GM23338 (cell line): ENCODE measurements around the gene THSD8. TPM values are rescaled to one million over a fixed set of nuclear protein-coding genes. Genes with fewer than 3 reads are reported as not detected.
A peak's percentile ranks its signal among the peaks of the same experiment; 100 is the strongest.

Source experiments
- ATAC-seq: fragments of 200-7000 bp; cut with Tn5 transposase; 3 replicates; pipeline ENCODE4 v1.9.1; 2020
- DNase-seq: peaks from one replicate; pipeline ENCODE4 v3.0.0-alpha.2; 2015; ENCODE audit warnings: low spot score
- H2AFZ ChIP-seq: fragments of 200-600 bp; sonication (generic); 2 replicates; pipeline ENCODE4 v1.8.0; 2016; ENCODE audit warnings: antibody characterized with exemption, mild to moderate bottlenecking, moderate library complexity
- H3F3A ChIP-seq: fragments of 200-600 bp; sonication (generic); replicated peaks from 2 replicates; pipeline ENCODE4 v1.8.0; 2017; ENCODE audit warnings: antibody characterized with exemption, mixed run types, low read depth
- H3K27ac ChIP-seq: fragments of 200-600 bp; sonication (generic); 2 replicates; pipeline ENCODE4 v1.6.1; 2016; ENCODE audit warnings: low read depth
- H3K27me3 ChIP-seq: fragments of 200-600 bp; sonication (generic); 2 replicates; pipeline ENCODE4 v1.8.0; 2016; ENCODE audit warnings: mild to moderate bottlenecking, mixed run types, moderate library complexity; ENCODE audit not compliant: insufficient read depth
- H3K36me3 ChIP-seq: fragments of 200-600 bp; sonication (generic); 2 replicates; pipeline ENCODE4 v1.8.0; 2016; ENCODE audit warnings: mild to moderate bottlenecking; ENCODE audit not compliant: insufficient read depth
- H3K4me1 ChIP-seq: fragments of 200-600 bp; sonication (generic); 2 replicates; pipeline ENCODE4 v1.8.0; 2016; ENCODE audit warnings: mild to moderate bottlenecking, moderate library complexity; ENCODE audit not compliant: insufficient read depth
- H3K4me2 ChIP-seq: fragments of 200-600 bp; sonication (generic); 2 replicates; pipeline ENCODE4 v1.7.1; 2017; ENCODE audit warnings: mixed run types
- H3K4me3 ChIP-seq: fragments of 200-600 bp; sonication (generic); 2 replicates; pipeline ENCODE4 v1.6.1; 2016; ENCODE audit warnings: mixed run types
- H3K79me2 ChIP-seq: fragments of 200-600 bp; sonication (generic); replicated peaks from 2 replicates; pipeline ENCODE4 v1.8.0; 2017; ENCODE audit warnings: mild to moderate bottlenecking; ENCODE audit not compliant: insufficient read depth
- H3K9me2 ChIP-seq: fragments of 200-600 bp; sonication (generic); 2 replicates; pipeline ENCODE4 v1.8.0; 2017; ENCODE audit not compliant: insufficient read depth
- H4K20me1 ChIP-seq: fragments of 200-600 bp; sonication (generic); replicated peaks from 2 replicates; pipeline ENCODE4 v1.8.0; 2017; ENCODE audit warnings: mild to moderate bottlenecking; ENCODE audit not compliant: insufficient read depth
- H3K27ac Mint-ChIP-seq: 2 replicates; pipeline ENCODE4 v1.8.0; 2020; ENCODE audit warnings: inconsistent platforms, mild to moderate bottlenecking, moderate library complexity, mixed read lengths
- H3K27me3 Mint-ChIP-seq: 3 replicates; pipeline ENCODE4 v1.8.0; 2022; ENCODE audit warnings: low read depth, mild to moderate bottlenecking, moderate library complexity, mixed read lengths, inconsistent platforms; ENCODE audit not compliant: insufficient read depth, poor library complexity
- H3K36me3 Mint-ChIP-seq: 3 replicates; pipeline ENCODE4 v1.8.0; 2021; ENCODE audit warnings: low read depth, mild to moderate bottlenecking, inconsistent platforms, moderate library complexity, mixed read lengths
- H3K4me1 Mint-ChIP-seq: 3 replicates; pipeline ENCODE4 v1.8.0; 2020; ENCODE audit warnings: mild to moderate bottlenecking, inconsistent platforms, mixed read lengths
- H3K4me3 Mint-ChIP-seq: 3 replicates; pipeline ENCODE4 v1.8.0; 2021; ENCODE audit warnings: moderate library complexity, mild to moderate bottlenecking, inconsistent platforms, mixed read lengths
- H3K9me3 Mint-ChIP-seq: 3 replicates; pipeline ENCODE4 v1.8.0; 2020; ENCODE audit warnings: moderate library complexity, mild to moderate bottlenecking, inconsistent platforms, mixed read lengths
- CREB1 ChIP-seq: fragments of 250-450 bp; sonication (Bioruptor Pico); IDR thresholded peaks from 2 replicates; pipeline ENCODE4 v1.5.0; 2020; ENCODE audit warnings: low read depth, mild to moderate bottlenecking, moderate library complexity
- EZH2phosphoT487 ChIP-seq: fragments of 200-600 bp; sonication (generic); IDR thresholded peaks from one replicate; pipeline ENCODE4 v1.8.1; 2018; ENCODE audit warnings: antibody characterized with exemption; ENCODE audit not compliant: unreplicated experiment
- ZNF331 ChIP-seq: fragments of 250-450 bp; sonication (Bioruptor Pico); IDR thresholded peaks from 2 replicates; pipeline ENCODE4 v1.5.0; 2020; ENCODE audit warnings: low read depth, mild to moderate bottlenecking, moderate library complexity
- polyA plus RNA-seq: library from polyadenylated mRNA; unstranded; fragments of >200 nt; fragmentation: Nextera tagmentation; extraction: Ambion mirVana; gene quantifications from 2 replicates; pipeline ENCODE4 v1.2.1, GENCODE V29; 2016
- total RNA-seq: library from RNA; depleted of rRNA; stranded (reverse); fragments of >200 nt; shearing (Covaris generic); gene quantifications from 2 replicates; pipeline ENCODE4 v1.2.3, GENCODE V29; 2014
- TF ChIP-seq, protein P1 (sequence below): IDR thresholded peaks from one replicate; pipeline ENCODE4 v1.6.1; 2018; ENCODE audit warnings: antibody characterized with exemption; ENCODE audit not compliant: unreplicated experiment

The THSD8 gene
- total and polyA plus RNA-seq, 2 experiments from 2014 or later: 0.38 to 38.5 TPM

DNA sequence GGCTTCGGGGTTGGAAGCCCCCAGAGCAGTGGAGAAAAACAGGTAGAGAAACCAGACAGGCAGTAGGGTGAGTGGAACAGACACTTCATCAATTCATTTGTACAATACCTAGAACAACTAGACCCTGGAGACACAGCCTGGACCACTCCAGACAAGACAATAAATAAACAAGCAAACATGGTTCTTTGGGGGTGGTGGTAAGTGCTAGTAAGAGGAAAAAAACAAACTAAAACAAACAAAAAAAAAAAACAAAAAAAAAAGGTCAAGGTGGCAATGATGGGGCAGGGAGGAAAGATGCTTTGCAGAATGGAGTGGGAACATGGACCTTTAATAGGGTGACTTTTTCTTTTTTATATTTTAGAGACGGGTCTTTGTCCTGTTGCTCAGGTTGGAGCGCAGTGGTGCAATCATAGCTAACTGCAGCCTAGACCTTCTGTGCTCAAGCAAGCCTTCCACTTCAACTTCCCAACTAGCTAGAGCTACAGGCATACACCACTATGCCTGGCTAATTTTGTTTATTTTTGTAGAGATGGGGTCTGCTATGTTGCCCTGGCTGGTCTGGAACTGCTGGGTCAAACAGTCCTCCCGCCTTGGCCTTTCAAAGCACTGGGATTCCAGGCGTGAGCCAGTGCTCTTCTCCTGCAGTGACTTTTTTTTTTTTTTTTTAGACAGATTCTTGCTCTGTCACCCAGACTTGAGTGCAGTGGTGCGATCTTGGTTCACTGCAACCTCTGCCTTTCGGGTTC is 7.5 kb upstream of the THSD8 start:
- 0 out of 2 replicates have a peak overlapping the region, but pooled peaks have one; percentile 78 for H3K27ac ChIP-seq

DNA sequence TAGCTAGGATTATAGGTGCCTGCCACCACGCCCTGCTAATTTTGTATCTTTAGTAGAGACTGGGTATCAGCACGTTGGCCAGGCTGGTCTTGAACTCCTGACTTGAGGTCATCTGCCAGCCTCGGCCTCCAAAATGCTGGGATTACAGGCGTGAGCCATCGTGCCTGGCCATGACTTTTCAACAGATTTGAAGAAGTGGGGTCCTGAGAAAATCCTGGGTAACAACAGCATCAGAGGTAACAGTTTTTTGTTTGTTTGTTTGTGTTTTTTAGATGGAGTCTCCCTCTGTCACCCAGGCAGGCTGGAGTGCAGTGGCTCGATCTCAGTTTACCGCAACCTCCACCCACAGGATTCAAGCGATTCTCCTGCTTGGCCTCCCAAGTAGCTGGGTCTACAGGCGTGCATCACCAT is 6.9 kb upstream of the THSD8 start:
- no peak for DNase-seq
- no peak overlapping the region for H2AFZ ChIP-seq
- no peak overlapping the region for H3K27ac ChIP-seq
- H3K79me2 ChIP-seq: no peaks in the 10 kb centered on the region
- H4K20me1 ChIP-seq: no peaks in the 10 kb centered on the region
- Mint-ChIP-seq H3K4me3 (no peak overlapping the region), H3K27me3 (peaks cover 38% of the 10 kb centered on the region), H3K27ac (no peak overlapping the region), H3K9me3 (peaks cover 3% of the 10 kb centered on the region; the same call in 2 of the 3 replicates), H3K36me3 (peaks cover 38% of the 10 kb centered on the region), H3K4me1 (peaks cover 24% of the 10 kb centered on the region)
- peaks cover 8% of the 10 kb centered on the region; the same call in 1 of the 2 replicates for H3K36me3 ChIP-seq
- no peak for ATAC-seq
- H3K4me1 ChIP-seq: peaks cover 27% of the 10 kb centered on the region
- no peaks in the 10 kb centered on the region for H3K9me2 ChIP-seq
- peaks cover 27% of the 10 kb centered on the region for H3K27me3 ChIP-seq
- no peak overlapping the region for H3K4me2 ChIP-seq
- no peak overlapping the region for H3K4me3 ChIP-seq
- no peak for TF ChIP-seq ZNF331 (CRISPR knock-in tag)
- no peak for TF ChIP-seq CREB1 (CRISPR knock-in tag)
- peaks cover 30% of the 10 kb centered on the region for H3F3A ChIP-seq

More for the DNA sequence above, 7.5 kb upstream of the THSD8 start:
- TF ChIP-seq EZH2phosphoT487: no peak
- TF ChIP-seq, protein P1, sequence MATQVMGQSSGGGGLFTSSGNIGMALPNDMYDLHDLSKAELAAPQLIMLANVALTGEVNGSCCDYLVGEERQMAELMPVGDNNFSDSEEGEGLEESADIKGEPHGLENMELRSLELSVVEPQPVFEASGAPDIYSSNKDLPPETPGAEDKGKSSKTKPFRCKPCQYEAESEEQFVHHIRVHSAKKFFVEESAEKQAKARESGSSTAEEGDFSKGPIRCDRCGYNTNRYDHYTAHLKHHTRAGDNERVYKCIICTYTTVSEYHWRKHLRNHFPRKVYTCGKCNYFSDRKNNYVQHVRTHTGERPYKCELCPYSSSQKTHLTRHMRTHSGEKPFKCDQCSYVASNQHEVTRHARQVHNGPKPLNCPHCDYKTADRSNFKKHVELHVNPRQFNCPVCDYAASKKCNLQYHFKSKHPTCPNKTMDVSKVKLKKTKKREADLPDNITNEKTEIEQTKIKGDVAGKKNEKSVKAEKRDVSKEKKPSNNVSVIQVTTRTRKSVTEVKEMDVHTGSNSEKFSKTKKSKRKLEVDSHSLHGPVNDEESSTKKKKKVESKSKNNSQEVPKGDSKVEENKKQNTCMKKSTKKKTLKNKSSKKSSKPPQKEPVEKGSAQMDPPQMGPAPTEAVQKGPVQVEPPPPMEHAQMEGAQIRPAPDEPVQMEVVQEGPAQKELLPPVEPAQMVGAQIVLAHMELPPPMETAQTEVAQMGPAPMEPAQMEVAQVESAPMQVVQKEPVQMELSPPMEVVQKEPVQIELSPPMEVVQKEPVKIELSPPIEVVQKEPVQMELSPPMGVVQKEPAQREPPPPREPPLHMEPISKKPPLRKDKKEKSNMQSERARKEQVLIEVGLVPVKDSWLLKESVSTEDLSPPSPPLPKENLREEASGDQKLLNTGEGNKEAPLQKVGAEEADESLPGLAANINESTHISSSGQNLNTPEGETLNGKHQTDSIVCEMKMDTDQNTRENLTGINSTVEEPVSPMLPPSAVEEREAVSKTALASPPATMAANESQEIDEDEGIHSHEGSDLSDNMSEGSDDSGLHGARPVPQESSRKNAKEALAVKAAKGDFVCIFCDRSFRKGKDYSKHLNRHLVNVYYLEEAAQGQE: no peak
- peaks cover 38% of the 10 kb centered on the region for H3K27me3 Mint-ChIP-seq
- no peaks in the 10 kb centered on the region for H3K79me2 ChIP-seq
- H3K36me3 ChIP-seq: peaks cover 3% of the 10 kb centered on the region; the same call in 1 of the 2 replicates
- no peaks in the 10 kb centered on the region for H4K20me1 ChIP-seq
- H3K36me3 Mint-ChIP-seq: peaks cover 32% of the 10 kb centered on the region
- ATAC-seq (no peak), DNase-seq (no peak)
- H3K4me3 Mint-ChIP-seq: peak overlapping the region; percentile 72
- H3K4me1 Mint-ChIP-seq: peaks cover 24% of the 10 kb centered on the region
- H3K27me3 ChIP-seq: peaks cover 27% of the 10 kb centered on the region
- H3K4me2 ChIP-seq: peak overlapping the region; percentile 96
- no peaks in the 10 kb centered on the region for H3K9me2 ChIP-seq
- peak overlapping the region; percentile 80; the same call in 1 of the 2 replicates for H3K27ac Mint-ChIP-seq
- H3K9me3 Mint-ChIP-seq: peaks cover 3% of the 10 kb centered on the region; the same call in 2 of the 3 replicates
- peak overlapping the region; percentile 83 for H3K4me3 ChIP-seq
- H3F3A ChIP-seq: peaks cover 25% of the 10 kb centered on the region
- H3K4me1 ChIP-seq: peaks cover 27% of the 10 kb centered on the region
- peak overlapping the region; percentile 43; the same call in 1 of the 2 replicates for H2AFZ ChIP-seq
